ENCODE data around the gene CADM2. TPM values are rescaled to one million over a fixed set of nuclear protein-coding genes. Genes with fewer than 3 reads are reported as not detected.

The CADM2 gene
- total RNA-seq, 1 experiment from 2014 or later = 3.7 TPM

DNA sequence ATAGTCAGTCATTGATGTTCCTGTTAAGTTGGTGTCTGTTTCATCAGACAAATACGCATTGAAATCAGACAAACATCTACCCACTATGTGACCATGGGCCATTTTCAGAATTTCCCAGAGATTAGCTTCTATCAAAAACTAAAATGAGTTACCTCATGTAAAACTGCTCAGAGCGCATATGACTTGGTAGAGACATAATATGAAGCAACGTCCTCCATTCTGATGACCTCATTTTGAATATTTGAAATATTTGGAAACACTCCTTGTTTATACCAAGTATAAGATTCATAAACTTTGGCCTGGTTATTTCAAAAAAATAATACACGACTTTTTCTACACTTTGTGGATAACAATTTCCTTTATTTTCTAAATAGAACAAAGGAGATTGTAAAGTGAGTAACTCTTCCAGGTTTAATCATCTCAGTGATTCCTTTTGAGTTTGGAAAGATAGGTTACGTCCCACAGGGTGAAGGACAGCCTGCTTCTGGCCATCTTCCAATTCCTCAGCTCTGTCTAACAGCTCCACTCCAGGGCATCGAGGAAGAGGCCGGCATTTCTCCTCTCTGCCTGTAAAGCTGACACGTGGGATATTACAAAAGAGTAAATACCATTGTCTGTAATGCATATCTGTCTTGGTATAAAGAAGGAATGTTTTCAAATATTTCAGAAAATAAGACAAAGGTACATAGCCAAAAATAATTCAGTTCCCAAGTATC lies 122.6 kb downstream of the CADM2 start:
- no peak for TF ChIP-seq CTCF (conservative IDR thresholded peaks at IDR 0.05; ENCODE audit: low read depth, low read length)
- H3K27me3 ChIP-seq (replicated peaks; ENCODE audit: insufficient read depth, low read depth, low read length, poor library complexity) = no peaks in the 10 kb centered on the region
- no peaks in the 10 kb centered on the region for H3K36me3 ChIP-seq (ENCODE audit: insufficient read depth, low read length, poor library complexity, severe bottlenecking)
- POLR2A ChIA-PET (ENCODE audit: low non-redundant PET) = no interaction called here
- CTCF ChIA-PET = no interaction called here
- no TSS peak for BruUV-seq (replicated peaks)
- H3K27ac ChIP-seq (ENCODE audit: low read depth, low read length, poor library complexity, severe bottlenecking) = no peak overlapping the region
- intact Hi-C loops (cut with micrococcal nuclease; ENCODE audit: unreplicated experiment) = no loop called here
- H3K9me3 ChIP-seq (ENCODE audit: low read depth, low read length, poor library complexity, severe bottlenecking) = no peaks in the 10 kb centered on the region
- H3K4me3 ChIP-seq (ENCODE audit: low read depth, low read length, poor library complexity, severe bottlenecking) = no peak overlapping the region
- no peaks in the 10 kb centered on the region for H3K4me1 ChIP-seq (ENCODE audit: insufficient read depth, low read length, poor library complexity, severe bottlenecking)
- peak; percentile 2 for DNase-seq (ENCODE audit: low spot score)

GRCh38 chr3:85090495-85090894 lies 131.7 kb downstream of the CADM2 start:
- no peak for DNase-seq (ENCODE audit: low spot score)
- POLR2A ChIA-PET (ENCODE audit: low non-redundant PET) = no interaction called here
- Histone ChIP-seq H3K4me1 (ENCODE audit: insufficient read depth, low read length, poor library complexity, severe bottlenecking) (no peaks in the 10 kb centered on the region), H3K36me3 (ENCODE audit: insufficient read depth, low read length, poor library complexity, severe bottlenecking) (no peaks in the 10 kb centered on the region), H3K9me3 (ENCODE audit: low read depth, low read length, poor library complexity, severe bottlenecking) (no peaks in the 10 kb centered on the region), H3K4me3 (ENCODE audit: low read depth, low read length, poor library complexity, severe bottlenecking) (no peak overlapping the region), H3K27me3 (replicated peaks; ENCODE audit: insufficient read depth, low read depth, low read length, poor library complexity) (no peaks in the 10 kb centered on the region), H3K27ac (ENCODE audit: low read depth, low read length, poor library complexity, severe bottlenecking) (no peak overlapping the region)
- CTCF ChIA-PET = no interaction called here
- intact Hi-C loops (cut with micrococcal nuclease; ENCODE audit: unreplicated experiment) = no loop called here
- BruUV-seq (replicated peaks) = no TSS peak
- TF ChIP-seq CTCF (conservative IDR thresholded peaks at IDR 0.05; ENCODE audit: low read depth, low read length) = no peak
- no peak for TF ChIP-seq EZH2 (IDR thresholded peaks at IDR 0.05; ENCODE audit: borderline replicate concordance, low read depth, low read length, poor library complexity, severe bottlenecking)

GRCh38 chr3:85100316-85100715 lies 141.5 kb downstream of the CADM2 start:
- intact Hi-C loops (cut with micrococcal nuclease; ENCODE audit: unreplicated experiment) = no loop called here
- CTCF ChIA-PET = no interaction called here
- H3K36me3 ChIP-seq (ENCODE audit: insufficient read depth, low read length, poor library complexity, severe bottlenecking) = no peaks in the 10 kb centered on the region
- no peak overlapping the region for H3K27ac ChIP-seq (ENCODE audit: low read depth, low read length, poor library complexity, severe bottlenecking)
- DNase-seq (ENCODE audit: low spot score) = no peak
- no peaks in the 10 kb centered on the region for H3K4me1 ChIP-seq (ENCODE audit: insufficient read depth, low read length, poor library complexity, severe bottlenecking)
- no peaks in the 10 kb centered on the region for H3K27me3 ChIP-seq (replicated peaks; ENCODE audit: insufficient read depth, low read depth, low read length, poor library complexity)
- no peaks in the 10 kb centered on the region for H3K9me3 ChIP-seq (ENCODE audit: low read depth, low read length, poor library complexity, severe bottlenecking)
- BruUV-seq (replicated peaks) = no TSS peak
- H3K4me3 ChIP-seq (ENCODE audit: low read depth, low read length, poor library complexity, severe bottlenecking) = no peak overlapping the region
- POLR2A ChIA-PET (ENCODE audit: low non-redundant PET) = no interaction called here
- no peak for TF ChIP-seq EZH2 (IDR thresholded peaks at IDR 0.05; ENCODE audit: borderline replicate concordance, low read depth, low read length, poor library complexity, severe bottlenecking)
- TF ChIP-seq CTCF (conservative IDR thresholded peaks at IDR 0.05; ENCODE audit: low read depth, low read length) = no peak

Data from A673 (cell line).